Adrenal gland (tissue), 5 donors: ENCODE measurements around the gene ABHD16A.

Experiments
- CTCF ChIP-seq, 6 experiments: fragments of 450-650 bp in 4 of 6; fragments of 200-600 bp in 2 of 6; sonication (generic) in 1 of 6; IDR thresholded peaks; 1 replicate in 5 of 6; 2 replicates in 1 of 6; pipeline versions ENCODE4 v1.5.1 to v1.8.0; 2016 to 2021; ENCODE audit warnings: antibody characterized with exemption in 6 of 6, mild to moderate bottlenecking in 2 of 6, moderate library complexity in 1 of 6
- POLR2A ChIP-seq, 2 donors: fragments of 450-650 bp; IDR thresholded peaks; one replicate each; pipeline ENCODE4 v1.6.1; 2017; ENCODE audit warnings: antibody characterized with exemption in 2 of 2, mild to moderate bottlenecking in 2 of 2, moderate library complexity in 1 of 2
- donor health status: DM: no; HTN: no; CAD: no.

- no peak for TF ChIP-seq POLR2A (IDR thresholded peaks at IDR 0.05)
- no peak for TF ChIP-seq CTCF (IDR thresholded peaks at IDR 0.05)
Observed at GRCh38 chr6:31749301-31750036, 46.3 kb upstream of the ABHD16A start.
